GM12892 (cell line): ENCODE data around the gene TMCC3.
A peak's percentile ranks its signal among the peaks of the same experiment; 100 is the strongest.
"Not testable (repeated sequence)": the region's sequence is repeated elsewhere in the genome, so short reads cannot be mapped to it uniquely, and the experiment has no call there.

Source experiments
- DNase-seq: peaks from one replicate; pipeline ENCODE4 v3.0.0; 2011; ENCODE audit not compliant: insufficient read length
- FAIRE-seq: peaks from 2 replicates; lab custom pipeline; 2011; peaks lifted over from hg19 to GRCh38; lab: Jason Lieb, UNC
- POLR2A ChIP-seq: IDR thresholded peaks from 2 replicates; pipeline ENCODE4 v1.6.1; 2011; ENCODE audit warnings: low read depth, low read length, control low read depth
- POLR2AphosphoS5 ChIP-seq: IDR thresholded peaks from 2 replicates; pipeline ENCODE4 v1.6.1; 2011; ENCODE audit warnings: low read depth, low read length, control low read depth
- TAF1 ChIP-seq: IDR thresholded peaks from 2 replicates; pipeline ENCODE4 v1.6.1; 2011; ENCODE audit warnings: low read depth, mild to moderate bottlenecking, control low read depth, low read length, borderline replicate concordance

Gene TMCC3

DNA sequence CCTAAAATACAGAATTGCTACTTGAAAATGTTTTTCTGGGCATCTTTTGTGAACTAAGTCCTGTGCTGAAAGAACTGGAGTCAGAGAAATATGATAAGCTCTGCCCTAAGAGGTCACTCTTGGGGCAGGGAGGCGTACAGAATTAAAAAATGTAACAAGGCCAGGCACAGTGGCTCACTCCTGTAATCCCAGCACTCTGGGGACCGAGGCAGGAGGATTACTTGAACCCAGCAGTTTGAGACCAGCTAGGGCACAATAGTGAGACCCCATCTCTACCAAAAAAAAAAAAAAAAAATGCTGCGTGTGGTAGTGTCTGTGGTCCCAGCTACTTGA is 46.0 kb downstream of the TMCC3 start:
- FAIRE-seq (no peak), DNase-seq (no peak)
- TF ChIP-seq TAF1 (no peak), POLR2A (no peak), POLR2AphosphoS5 (no peak)

DNA sequence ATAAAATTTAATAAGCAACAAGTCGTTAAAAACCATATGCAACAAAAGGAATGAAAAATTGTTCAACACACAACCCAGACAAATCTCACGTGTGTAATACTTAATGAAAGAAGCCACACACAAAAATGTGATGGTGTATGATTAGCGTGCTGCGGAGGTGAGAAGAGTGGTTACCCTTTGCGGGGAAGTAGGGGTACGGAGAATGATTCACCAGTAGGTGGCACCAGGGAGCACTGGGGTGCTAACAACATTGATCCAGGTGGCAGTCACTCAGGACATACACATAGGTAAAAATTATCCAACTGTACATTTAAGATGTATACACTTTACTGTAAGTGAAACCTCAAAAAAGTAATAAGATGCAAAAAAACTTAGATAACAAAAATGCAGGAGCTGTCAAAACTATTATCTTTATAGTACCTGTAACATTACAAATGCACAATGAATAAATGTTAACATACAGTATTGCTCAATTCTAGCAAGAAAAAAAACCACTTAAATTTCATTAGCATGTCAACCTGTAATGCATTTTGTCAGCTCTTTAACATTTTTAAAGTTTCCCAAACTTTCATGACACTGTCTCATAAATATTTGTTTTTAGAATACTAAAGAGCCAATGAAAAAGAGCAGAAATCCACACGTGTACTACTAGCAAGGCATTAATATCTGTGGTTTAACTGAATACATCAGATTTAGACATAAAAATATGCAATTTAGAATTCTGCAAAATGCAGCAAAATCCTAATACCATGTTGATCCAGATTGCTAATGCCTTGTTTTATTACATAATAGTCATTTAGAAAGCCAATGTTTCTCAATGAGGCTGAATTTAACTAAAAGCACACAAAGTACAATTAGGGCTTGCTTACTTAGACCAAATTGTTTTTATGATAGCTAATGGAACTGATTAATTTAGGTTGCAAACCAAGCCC is 46.7 kb downstream of the TMCC3 start:
- DNase-seq (no peak), FAIRE-seq (peak; percentile 82)
- TF ChIP-seq POLR2A, result no peak
- TF ChIP-seq POLR2AphosphoS5, result no peak
- no peak for TF ChIP-seq TAF1

DNA sequence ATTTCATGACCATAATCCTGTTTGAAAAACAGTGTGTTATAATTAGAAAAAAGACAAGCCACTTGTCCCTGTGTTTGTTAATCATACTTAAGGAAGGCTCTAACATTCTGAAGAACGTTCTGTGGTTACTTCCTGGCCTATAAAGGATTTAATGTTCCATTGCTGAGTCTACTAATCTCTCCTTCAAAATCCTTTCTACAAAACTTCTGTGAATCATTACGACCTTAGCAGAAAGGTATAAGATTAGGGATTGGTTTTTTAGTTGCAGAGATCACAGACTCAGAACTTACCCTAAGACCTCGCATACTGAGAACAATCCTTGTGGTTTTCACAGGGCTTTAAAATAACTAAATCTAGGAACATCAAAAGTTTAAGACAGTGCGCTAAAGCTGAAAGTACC is 48.3 kb downstream of the TMCC3 start:
- DNase-seq (no peak), FAIRE-seq (no peak)
- TF ChIP-seq POLR2AphosphoS5, result no peak
- TF ChIP-seq POLR2A, result no peak
- TF ChIP-seq TAF1, result no peak

DNA sequence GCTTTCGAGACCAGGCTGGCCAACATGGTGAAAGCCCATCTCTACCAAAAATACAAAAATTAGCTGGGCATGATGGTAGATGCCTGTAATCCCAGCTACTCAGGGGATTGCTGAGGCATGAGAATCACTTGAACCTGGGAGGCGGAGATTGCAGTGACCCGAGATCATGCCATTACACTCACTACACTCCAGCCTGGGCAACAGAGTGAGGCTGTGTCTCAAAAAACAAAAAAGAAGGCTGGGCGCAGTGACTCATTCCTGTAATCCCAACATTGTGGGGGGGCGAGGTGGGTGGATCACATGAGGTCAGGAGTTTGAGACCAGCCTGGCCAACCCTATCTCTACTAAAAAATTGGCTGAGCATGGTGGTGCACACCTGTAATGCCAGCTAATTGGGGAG is 49.0 kb downstream of the TMCC3 start:
- FAIRE-seq, DNase-seq: not testable (repeated sequence)

DNA sequence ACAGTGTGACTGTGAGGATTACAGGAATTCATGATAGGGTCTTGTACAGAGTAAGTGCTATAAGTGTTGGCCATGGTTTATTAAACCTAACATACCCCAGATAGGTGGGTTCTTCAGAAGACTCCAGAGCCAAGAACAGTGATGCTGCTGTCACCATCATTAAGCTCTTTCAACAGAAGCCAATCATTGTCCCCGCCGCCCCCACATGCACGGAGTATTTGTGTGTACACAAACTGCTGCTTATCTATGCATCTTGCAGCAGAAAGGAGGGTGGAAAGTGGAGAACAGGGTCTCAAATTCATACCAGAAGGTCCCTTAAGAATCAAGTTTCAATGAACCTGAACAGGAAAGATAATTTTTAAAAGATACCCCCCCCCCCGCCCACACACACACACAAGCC is 51.2 kb downstream of the TMCC3 start:
- no peak for FAIRE-seq
- TF ChIP-seq POLR2AphosphoS5 (no peak), POLR2A (no peak), TAF1 (no peak)

GRCh38 chr12:94597268-94597667 is 53.1 kb downstream of the TMCC3 start:
- no peak for TF ChIP-seq POLR2A
- no peak for TF ChIP-seq POLR2AphosphoS5
- no peak for TF ChIP-seq TAF1
- FAIRE-seq, result no peak
- DNase-seq, result no peak

More for the DNA sequence above, 51.2 kb downstream of the TMCC3 start:
- no peak for DNase-seq

DNA sequence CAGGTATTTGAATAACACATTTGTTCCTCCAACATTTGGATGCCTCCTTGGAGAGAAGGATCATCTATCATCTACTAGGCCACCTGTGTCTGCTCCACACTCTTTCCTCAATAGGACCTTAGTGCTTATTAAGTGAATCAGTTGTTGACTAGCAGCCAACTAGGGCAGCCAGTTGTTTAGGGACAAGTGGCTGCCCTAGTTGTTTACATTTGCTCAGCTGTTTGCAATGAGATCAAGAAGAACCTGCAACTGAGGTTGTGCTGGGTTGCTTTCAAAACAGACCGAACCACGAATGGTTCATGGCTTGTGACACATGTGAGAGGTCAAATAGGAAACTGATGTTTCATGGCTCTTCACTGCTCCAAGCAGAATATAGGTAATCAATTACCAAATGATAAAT is 53.8 kb downstream of the TMCC3 start:
- DNase-seq (no peak), FAIRE-seq (no peak)
- TF ChIP-seq TAF1 (no peak), POLR2AphosphoS5 (no peak), POLR2A (no peak)

GRCh38 chr12:94595152-94595551 is 55.2 kb downstream of the TMCC3 start:
- peak; percentile 24 for FAIRE-seq

GRCh38 chr12:94594443-94594825 is 55.9 kb downstream of the TMCC3 start:
- FAIRE-seq (no peak), DNase-seq (no peak)
- TF ChIP-seq TAF1 (no peak), POLR2A (no peak), POLR2AphosphoS5 (no peak)

More at GRCh38 chr12:94595152-94595551, 55.2 kb downstream of the TMCC3 start:
- TF ChIP-seq POLR2AphosphoS5, result no peak
- no peak for TF ChIP-seq POLR2A
- no peak for TF ChIP-seq TAF1
- DNase-seq, result no peak

DNA sequence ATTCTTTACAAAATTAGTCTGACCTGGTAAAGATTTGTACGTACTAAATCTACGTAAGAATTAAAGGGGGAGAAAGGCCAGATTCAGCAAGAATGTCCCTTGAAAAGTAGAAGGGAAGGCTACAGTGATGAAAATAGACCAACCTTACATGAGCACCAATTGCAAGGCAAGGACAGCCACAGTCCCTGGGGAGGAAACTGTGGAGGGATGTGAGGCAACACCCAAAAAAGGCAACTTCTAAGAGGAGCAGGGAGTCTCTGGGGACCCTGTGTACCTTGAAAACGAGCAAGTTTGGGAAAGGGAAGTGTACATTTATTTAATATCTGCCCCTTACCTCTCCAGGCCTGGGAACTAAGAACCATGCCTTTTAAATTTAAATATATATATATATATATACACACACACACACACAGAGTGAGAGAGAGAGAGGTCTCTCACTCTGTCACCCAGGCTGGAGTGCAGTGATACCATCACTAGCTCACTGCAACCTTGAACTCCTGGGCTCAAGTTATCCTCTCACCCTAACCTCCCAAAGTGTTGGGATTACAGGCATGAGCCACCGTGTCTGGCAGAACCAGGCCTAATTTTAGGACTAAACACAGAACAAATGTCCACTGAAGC is 56.4 kb downstream of the TMCC3 start:
- DNase-seq, result no peak
- no peak for FAIRE-seq
- TF ChIP-seq TAF1 (no peak), POLR2AphosphoS5 (no peak), POLR2A (no peak)

DNA sequence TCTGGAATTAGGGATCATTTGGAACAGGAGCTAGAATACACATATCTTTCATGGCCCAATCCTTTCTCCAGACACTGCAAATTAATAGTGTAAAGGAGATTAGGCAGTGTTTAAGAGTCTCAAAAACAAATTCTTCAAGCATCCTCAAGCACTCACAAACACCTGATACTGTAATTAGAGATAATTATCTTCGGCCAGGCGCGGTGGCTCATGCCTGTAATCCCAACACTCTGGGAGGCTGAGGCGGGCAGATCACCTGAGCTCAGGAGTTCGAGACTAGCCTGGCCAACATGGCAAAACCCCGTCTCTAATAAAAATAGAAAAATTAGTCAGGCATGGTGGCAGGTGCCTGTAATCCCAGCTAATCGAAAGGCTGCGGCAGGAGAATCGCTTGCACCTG is 57.6 kb downstream of the TMCC3 start:
- DNase-seq, FAIRE-seq: not testable (repeated sequence)

DNA sequence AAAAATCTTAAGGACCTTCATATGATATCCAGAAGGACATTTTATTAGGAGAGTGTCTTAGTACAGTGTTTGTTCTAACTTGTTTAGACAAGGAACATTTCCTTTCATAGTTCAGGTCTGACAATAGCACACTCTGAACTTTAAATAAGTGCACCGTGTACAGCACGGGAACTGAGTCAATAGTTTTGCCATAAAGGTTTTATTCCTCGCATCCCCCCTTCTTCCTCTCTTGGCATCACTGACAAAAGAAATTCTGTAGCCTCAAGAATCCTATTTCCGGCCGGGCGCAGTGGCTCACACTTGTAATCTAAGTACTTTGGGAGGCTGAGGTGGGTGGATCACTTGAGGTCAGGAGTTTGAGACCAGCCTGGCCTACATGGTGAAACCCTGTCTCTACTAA is 58.3 kb downstream of the TMCC3 start:
- TF ChIP-seq POLR2AphosphoS5, result no peak
- DNase-seq (no peak), FAIRE-seq (no peak)
